ENCODE results near the gene CUTC.

CUTC gene

GRCh38 chr10:99784727-99785441, 52.9 kb downstream of the CUTC start:
- no peak for DNase-seq

GRCh38 chr10:99785646-99786045, 53.6 kb downstream of the CUTC start:
- no peak for DNase-seq

DNA sequence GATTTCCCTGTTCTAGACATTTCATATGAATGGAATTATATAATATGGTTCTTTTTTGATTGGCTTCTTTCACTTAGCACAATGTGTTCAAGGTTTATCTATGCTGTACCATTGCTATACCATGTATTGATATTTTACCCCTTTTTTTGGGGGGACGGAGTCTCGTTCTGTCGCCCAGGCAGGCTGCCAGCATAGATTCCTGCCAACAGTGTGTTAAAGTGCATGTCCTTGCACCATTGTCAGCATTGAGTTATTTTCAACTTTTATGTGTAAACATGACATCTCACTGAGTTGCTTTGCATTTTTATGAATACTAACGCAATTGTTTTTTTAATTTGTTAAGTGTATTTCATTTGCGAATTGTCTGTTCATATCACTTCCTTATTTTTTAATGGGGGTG, 55.3 kb downstream of the CUTC start:
- DNase-seq, result no peak

GRCh38 chr10:99787782-99788445, 55.9 kb downstream of the CUTC start:
- no peak for DNase-seq

GRCh38 chr10:99788598-99789256, 56.7 kb downstream of the CUTC start:
- DNase-seq, result no peak

DNA sequence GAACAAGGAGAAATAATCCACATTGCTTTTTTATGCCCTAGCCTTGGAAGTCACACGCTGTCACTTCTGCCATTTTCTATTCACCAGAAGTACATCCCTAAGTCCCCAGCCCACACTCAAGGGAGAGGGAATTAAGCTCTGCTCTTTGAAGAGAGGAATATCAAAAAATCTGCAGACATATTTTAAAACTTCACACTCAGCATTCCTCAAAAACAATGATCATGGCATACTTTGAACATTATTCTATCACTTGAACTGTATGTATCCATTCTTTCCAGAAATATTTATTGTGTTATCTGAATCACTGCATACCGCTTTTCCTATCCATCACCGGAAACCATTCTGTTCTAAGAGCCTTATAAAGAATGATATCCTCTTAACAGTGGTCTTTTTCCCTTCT, 59.8 kb downstream of the CUTC start:
- no peak for DNase-seq

DNA sequence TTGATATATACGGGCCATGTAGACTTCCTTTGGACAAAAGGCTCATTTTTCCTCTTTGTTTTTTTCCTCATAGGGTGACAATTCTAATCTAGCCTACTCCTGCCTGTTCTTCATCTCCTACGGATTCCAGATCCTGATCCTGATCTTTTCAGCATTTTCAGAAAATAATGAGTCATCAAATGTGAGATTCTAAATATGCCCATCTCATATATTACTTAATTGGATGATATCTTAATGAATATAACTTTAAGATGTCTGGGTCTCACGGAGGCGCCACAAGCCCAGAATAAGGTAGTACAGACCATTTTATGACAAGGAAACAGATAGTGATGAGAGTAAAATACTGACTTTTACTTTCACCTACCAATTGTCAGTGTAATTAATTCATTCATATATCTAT, 61.8 kb downstream of the CUTC start:
- DNase-seq, result no peak

DNA sequence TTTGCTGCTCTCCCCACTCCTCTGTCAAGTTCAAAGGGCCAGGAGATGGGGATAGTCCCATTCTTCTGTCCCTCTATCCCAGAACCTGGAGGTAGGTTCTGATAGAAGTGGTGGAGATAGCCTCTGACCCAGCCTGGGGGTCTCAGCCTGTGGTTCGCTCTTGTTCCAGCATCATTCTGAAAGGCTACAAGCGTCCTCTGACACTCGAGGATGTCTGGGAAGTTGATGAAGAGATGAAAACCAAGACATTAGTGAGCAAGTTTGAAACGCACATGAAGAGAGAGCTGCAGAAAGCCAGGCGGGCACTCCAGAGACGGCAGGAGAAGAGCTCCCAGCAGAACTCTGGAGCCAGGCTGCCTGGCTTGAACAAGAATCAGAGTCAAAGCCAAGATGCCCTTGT, 64.9 kb downstream of the CUTC start:
- DNase-seq, result no peak

DNA sequence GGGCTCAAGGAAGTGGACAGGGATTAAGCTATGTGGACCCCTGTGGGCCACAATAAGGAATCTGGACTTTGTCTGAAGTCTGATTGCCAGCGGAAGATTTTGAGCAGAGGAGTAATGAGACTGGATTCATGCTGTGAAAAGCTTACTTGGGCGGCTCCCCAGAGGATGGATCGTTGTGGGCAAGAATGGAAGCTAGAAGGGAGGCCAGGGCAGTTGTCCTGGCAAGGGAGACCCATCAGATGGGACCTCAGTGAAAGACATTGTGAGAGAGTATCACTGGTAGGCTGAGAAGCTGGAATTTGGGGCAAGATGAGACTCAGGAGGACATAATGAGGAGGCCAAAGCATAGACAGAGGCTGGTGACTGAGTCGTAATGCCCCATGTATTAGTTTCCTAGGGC, 66.0 kb downstream of the CUTC start:
- DNase-seq, result no peak

- no peak for DNase-seq
Measured at GRCh38 chr10:99798920-99799319, 66.9 kb downstream of the CUTC start.

DNA sequence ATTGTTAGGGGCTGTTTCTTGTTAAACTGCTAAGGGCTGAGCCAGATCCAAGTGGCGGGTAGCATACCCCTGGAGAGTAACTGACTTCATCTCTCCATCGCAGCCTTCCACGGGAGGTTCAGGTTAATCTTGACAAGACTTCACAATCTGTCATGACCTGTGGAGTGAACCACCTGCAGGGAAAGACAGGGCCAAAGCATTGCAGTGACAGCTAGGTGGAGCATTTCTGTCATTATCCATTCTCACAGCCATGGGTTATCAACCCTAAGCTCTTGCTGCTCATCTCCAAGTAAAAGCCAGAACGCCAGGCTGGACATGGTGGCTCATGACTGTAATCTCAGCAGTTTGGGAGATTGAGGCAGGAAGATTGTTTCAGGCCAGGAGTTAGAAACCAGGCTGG, 67.6 kb downstream of the CUTC start:
- DNase-seq, result no peak

DNA sequence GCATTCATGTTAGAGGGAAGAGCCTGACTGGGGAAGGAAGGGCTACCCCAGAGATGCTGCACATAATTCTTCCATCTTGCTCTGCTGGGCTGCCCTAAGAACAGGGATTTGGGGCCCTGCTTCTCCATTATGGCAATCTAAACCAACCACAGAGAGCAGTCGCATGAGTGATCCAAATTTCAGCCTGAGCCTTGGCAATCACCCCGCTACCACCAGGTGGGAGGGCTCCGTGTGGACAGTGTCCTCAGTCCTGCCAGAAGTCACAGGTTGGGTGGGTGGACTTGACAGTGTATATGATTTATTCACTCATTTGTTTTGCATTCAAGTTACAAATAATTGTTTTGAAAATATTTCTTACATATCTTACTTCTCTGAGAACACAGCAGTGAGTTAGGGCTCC, 72.4 kb downstream of the CUTC start:
- DNase-seq, result no peak

DNA sequence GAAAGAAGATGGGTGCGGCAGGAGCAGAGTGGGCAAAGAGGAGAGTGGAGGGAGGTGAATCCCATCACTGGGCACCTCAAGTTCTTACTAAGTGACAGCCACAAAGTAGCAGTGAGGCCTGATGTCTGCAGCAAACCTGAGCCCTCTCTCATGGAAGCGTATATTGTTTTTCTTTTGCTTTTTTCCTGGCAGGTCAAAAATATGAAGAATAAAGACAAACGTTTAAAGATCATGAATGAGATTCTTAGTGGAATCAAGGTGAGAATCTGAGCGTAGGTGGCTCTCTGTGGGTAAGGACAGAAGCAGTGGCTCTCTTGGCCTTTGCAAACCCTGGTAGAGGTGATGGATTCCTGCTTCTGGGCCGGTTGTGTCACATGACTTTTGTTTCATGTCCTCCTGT, 73.2 kb downstream of the CUTC start:
- DNase-seq, result no peak

All from bone marrow (tissue), 2 donors.